Measurements from ENCODE around the gene APOA4. TPM values are rescaled to one million over a fixed set of nuclear protein-coding genes. Genes with fewer than 3 reads are reported as not detected.

Gene APOA4
- total and polyA plus RNA-seq, 2 of the 13 experiments (the other 11 are each of a cell fraction or from before 2014, with no cell fraction given) = 3.8 to 7.2 TPM

DNA sequence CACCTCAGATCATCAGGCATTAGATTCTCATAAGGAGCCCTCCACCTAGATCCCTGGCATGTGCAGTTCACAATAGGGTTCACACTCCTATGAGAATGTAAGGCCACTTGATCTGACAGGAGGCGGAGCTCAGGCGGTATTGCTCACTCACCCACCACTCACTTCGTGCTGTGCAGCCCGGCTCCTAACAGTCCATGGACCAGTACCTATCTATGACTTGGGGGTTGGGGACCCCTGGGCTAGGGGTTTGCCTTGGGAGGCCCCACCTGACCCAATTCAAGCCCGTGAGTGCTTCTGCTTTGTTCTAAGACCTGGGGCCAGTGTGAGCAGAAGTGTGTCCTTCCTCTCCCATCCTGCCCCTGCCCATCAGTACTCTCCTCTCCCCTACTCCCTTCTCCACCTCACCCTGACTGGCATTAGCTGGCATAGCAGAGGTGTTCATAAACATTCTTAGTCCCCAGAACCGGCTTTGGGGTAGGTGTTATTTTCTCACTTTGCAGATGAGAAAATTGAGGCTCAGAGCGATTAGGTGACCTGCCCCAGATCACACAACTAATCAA, 8.8 kb upstream of the APOA4 start (continued):
- TF ChIP-seq ZFP36 (IDR thresholded peaks at IDR 0.05; ENCODE audit: borderline replicate concordance, low read depth, low read length, partially characterized antibody) (no peak), ZNF788 (CRISPR knock-in tag; IDR thresholded peaks at IDR 0.05; ENCODE audit: borderline replicate concordance) (no peak), MYC (CRISPR knock-in tag; IDR thresholded peaks at IDR 0.05; ENCODE audit: borderline replicate concordance) (no peak), SUZ12 (IDR thresholded peaks at IDR 0.05; ENCODE audit: low read depth, low read length) (no peak), ELF4 (CRISPR knock-in tag; IDR thresholded peaks at IDR 0.05; ENCODE audit: borderline replicate concordance) (no peak), NCOA5 (CRISPR knock-in tag; IDR thresholded peaks at IDR 0.05) (no peak), PITX1 (CRISPR knock-in tag; IDR thresholded peaks at IDR 0.05) (no peak; the same call in 1 of the 2 replicates)
- TF ChIP-seq, protein P1, sequence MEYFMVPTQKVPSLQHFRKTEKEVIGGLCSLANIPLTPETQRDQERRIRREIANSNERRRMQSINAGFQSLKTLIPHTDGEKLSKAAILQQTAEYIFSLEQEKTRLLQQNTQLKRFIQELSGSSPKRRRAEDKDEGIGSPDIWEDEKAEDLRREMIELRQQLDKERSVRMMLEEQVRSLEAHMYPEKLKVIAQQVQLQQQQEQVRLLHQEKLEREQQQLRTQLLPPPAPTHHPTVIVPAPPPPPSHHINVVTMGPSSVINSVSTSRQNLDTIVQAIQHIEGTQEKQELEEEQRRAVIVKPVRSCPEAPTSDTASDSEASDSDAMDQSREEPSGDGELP (IDR thresholded peaks at IDR 0.05; ENCODE audit: borderline replicate concordance, low read depth) = no peak
- TF ChIP-seq, protein P2, sequence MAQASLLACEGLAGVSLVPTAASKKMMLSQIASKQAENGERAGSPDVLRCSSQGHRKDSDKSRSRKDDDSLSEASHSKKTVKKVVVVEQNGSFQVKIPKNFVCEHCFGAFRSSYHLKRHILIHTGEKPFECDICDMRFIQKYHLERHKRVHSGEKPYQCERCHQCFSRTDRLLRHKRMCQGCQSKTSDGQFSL (CRISPR knock-in tag; IDR thresholded peaks at IDR 0.05) = no peak
- TF ChIP-seq, protein P3, sequence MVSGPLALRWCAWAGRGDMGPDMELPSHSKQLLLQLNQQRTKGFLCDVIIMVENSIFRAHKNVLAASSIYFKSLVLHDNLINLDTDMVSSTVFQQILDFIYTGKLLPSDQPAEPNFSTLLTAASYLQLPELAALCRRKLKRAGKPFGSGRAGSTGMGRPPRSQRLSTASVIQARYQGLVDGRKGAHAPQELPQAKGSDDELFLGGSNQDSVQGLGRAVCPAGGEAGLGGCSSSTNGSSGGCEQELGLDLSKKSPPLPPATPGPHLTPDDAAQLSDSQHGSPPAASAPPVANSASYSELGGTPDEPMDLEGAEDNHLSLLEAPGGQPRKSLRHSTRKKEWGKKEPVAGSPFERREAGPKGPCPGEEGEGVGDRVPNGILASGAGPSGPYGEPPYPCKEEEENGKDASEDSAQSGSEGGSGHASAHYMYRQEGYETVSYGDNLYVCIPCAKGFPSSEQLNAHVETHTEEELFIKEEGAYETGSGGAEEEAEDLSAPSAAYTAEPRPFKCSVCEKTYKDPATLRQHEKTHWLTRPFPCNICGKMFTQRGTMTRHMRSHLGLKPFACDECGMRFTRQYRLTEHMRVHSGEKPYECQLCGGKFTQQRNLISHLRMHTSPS (CRISPR knock-in tag; IDR thresholded peaks at IDR 0.05; ENCODE audit: low read depth) = no peak

Measured in HepG2 (cell line).